ENCODE data around the gene SLC6A18.
"Not testable (repeated sequence)": the region's sequence is repeated elsewhere in the genome, so short reads cannot be mapped to it uniquely, and the experiment has no call there.

Gene SLC6A18

DNA sequence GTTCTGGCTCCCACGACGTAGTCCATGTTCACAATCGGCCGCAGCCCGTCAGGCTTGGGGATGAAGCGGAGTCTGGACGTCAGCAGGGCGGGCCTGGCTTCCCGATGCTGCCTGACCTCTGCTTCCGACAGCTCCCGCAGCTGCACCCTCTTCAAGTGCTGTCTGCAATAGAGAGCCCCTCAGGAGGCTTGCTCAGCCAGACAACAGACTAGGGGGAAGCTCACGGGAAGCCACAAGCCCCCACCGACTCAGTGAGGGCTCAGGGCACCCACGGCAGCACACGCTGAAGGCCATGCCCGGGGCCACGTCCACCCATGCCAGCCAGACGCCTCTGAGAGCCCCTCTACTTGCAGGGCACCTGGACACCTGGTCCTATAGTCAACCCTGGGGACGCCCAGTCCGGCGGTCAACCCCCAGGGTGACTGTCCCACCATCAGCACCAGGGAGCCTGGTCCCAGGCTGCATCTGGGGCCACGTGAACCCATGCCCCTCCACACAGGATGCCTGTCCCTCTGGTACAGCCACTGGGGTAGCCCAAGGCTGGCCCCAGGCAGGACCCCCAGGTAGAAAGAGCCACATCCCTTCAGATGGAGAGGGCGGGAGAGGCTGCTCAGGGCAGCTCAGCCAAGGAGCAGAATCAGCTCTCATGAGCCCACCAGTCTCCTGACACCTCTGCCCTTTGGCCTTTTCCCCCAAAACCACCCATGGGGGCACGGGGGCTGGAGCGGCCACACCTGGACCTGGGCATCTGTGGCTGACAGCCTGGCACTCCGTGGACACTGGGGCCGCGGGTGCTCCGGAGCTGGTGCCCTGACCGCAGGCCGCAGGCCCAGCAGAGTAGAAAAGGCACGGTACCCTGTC, 55.2 kb downstream of the SLC6A18 start:
- TF ChIP-seq ZFX (IDR thresholded peaks at IDR 0.05; ENCODE audit: borderline replicate concordance) = no peak
- no peak for TF ChIP-seq CTCF (IDR thresholded peaks at IDR 0.05)
- no peak overlapping the region for H3K27ac ChIP-seq

- H3K27ac ChIP-seq = no peak overlapping the region
- TF ChIP-seq CTCF (IDR thresholded peaks at IDR 0.05) (no peak), ZFX (IDR thresholded peaks at IDR 0.05; ENCODE audit: borderline replicate concordance) (no peak)
Observed at GRCh38 chr5:1281038-1281882, 56.1 kb downstream of the SLC6A18 start.

DNA sequence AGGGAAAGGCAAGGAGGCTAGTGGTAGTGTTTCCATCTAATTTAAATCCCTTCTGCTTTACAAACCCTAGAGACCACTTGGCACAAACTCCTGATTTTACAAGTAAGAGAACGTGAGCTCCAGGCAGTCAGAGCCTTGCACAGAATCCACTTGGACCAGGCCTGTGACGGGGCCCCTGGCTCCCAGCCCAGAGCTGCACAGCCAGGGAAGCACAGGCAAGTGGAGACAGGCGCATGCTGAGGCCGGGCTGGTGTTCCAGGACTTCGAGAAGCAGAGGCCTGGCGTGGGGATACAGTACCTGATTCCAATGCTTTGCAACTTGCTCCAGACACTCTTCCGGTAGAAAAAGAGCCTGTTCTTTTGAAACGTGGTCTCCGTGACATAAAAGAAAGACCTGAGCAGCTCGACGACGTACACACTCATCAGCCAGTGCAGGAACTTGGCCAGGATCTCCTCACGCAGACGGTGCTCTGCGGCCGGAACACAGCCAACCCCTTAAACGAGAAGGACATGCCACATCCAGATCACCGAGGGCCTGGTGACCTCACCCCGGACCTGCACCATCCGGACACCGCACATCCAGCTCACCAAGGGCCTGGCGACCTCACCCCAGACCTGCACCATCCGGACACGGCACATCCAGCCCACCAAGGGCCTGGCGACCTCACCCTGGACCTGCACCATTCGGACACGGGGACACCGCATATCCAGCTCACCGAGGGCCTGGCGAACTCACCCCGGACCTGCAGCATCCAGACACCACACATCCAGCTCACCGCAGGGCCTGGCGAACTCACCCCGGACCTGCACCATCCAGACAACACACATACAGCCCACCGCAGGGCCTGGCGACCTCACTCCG, 57.2 kb downstream of the SLC6A18 start:
- TF ChIP-seq ZFX (IDR thresholded peaks at IDR 0.05; ENCODE audit: borderline replicate concordance) = no peak
- TF ChIP-seq CTCF (IDR thresholded peaks at IDR 0.05) = no peak
- no peak overlapping the region for H3K27ac ChIP-seq

GRCh38 chr5:1282993-1283728, 58.0 kb downstream of the SLC6A18 start:
- H3K27ac ChIP-seq = not testable (repeated sequence)

DNA sequence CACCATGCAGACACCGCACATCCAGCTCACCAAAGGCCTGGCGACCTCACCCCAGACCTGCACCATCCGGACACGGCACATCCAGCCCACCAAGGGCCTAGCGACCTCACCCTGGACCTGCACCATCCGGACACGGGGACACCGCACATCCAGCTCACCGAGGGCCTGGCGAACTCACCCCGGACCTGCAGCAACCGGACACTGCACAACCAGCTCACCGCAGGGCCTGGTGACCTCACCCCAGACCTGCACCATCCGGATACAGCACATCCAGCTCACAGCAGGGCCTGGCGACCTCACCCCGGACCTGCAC, 58.5 kb downstream of the SLC6A18 start:
- not testable (repeated sequence) for H3K27ac ChIP-seq

DNA sequence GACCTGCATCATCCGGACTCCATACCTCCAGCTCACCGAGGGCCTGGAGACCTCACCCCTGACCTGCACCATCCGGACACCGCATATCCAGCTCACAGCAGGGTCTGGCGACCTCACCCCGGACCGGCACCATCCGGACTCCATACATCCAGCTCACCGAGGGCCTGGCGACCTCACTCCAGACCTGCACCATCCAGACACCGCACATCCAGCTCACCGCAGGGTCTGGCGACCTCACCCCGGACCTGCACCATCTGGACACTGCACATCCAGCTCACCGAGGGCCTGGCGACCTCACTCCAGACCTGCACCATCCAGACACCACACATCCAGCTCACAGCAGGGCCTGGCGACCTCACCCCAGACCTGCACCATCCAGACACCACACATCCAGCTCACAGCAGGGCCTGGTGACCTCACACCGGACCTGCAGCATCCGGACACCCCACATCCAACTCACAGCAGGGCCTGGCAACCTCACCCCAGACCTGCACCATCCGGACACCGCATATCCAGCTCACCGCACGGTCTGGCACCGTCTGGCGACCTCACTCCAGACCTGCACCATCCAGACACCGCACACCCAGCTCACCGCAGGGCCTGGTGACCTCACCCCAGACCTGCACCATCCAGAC, 59.3 kb downstream of the SLC6A18 start:
- H3K27ac ChIP-seq = not testable (repeated sequence)

- H3K27ac ChIP-seq = no peak overlapping the region
- no peak for TF ChIP-seq CTCF (IDR thresholded peaks at IDR 0.05)
- no peak for TF ChIP-seq ZFX (IDR thresholded peaks at IDR 0.05; ENCODE audit: borderline replicate concordance)
Observed at GRCh38 chr5:1285141-1285540, 60.0 kb downstream of the SLC6A18 start.

DNA sequence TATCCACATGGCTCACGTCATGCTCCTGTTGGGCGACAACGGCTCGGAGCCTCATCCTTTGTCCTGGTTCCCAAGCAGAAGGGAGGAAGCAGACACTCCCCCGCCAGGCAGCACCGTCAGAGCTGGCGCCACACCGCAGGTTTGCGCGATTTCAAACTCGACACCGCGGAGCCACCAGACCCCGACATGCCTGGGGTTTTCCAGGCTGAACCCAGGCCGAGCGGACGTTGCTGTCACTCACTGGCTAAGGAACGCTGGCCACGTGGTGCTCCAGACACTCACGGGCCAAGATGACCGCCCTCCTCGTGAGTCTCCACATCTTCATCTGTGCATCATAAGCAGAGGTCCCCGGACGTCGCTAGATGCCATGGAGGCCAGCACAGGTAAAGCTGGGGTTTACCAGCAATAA, 60.7 kb downstream of the SLC6A18 start:
- TF ChIP-seq CTCF (IDR thresholded peaks at IDR 0.05) = no peak
- TF ChIP-seq ZFX (IDR thresholded peaks at IDR 0.05; ENCODE audit: borderline replicate concordance) = no peak
- no peak overlapping the region for H3K27ac ChIP-seq

Data from 22Rv1 (cell line).